NCI-H460 (cell line): ENCODE results near the gene DHRS3. TPM values are rescaled to one million over a fixed set of nuclear protein-coding genes. Genes with fewer than 3 reads are reported as not detected.

Experiments
- DNase-seq: peaks from one replicate; pipeline ENCODE4 v3.0.0-alpha.2; 2016; ENCODE audit warnings: low read depth; ENCODE audit errors: extremely low read depth
- total RNA-seq: library from RNA; depleted of rRNA; stranded (reverse); fragments of >200 nt; shearing (Covaris generic); gene quantifications from 2 replicates; pipeline ENCODE4 v1.2.3, GENCODE V29; 2014

The DHRS3 gene
- total RNA-seq, 1 experiment from 2014 or later: 19.1 TPM

- no peak for DNase-seq
Measured at GRCh38 chr1:12561121-12561520, 56.9 kb downstream of the DHRS3 start.

- no peak for DNase-seq
Measured at GRCh38 chr1:12556957-12557935, 60.8 kb downstream of the DHRS3 start.

GRCh38 chr1:12556368-12556930 is 61.6 kb downstream of the DHRS3 start:
- no peak for DNase-seq

- DNase-seq: no peak
Measured at GRCh38 chr1:12555411-12556367, 62.3 kb downstream of the DHRS3 start.

- DNase-seq: no peak
Measured at GRCh38 chr1:12554521-12555305, 63.3 kb downstream of the DHRS3 start.

- no peak for DNase-seq
Measured at GRCh38 chr1:12553963-12554362, 64.0 kb downstream of the DHRS3 start.

GRCh38 chr1:12552951-12553921 is 64.8 kb downstream of the DHRS3 start:
- DNase-seq: no peak

- no peak for DNase-seq
Measured at GRCh38 chr1:12552111-12552888, 65.7 kb downstream of the DHRS3 start.

- no peak for DNase-seq
Measured at GRCh38 chr1:12551584-12551983, 66.4 kb downstream of the DHRS3 start.

- DNase-seq: no peak
Measured at GRCh38 chr1:12549460-12550349, 68.3 kb downstream of the DHRS3 start.

- no peak for DNase-seq
Measured at GRCh38 chr1:12548973-12549459, 69.0 kb downstream of the DHRS3 start.

- DNase-seq: no peak
Measured at GRCh38 chr1:12548279-12548972, 69.6 kb downstream of the DHRS3 start.

GRCh38 chr1:12547586-12548225 is 70.3 kb downstream of the DHRS3 start:
- DNase-seq: no peak

- no peak for DNase-seq
Measured at GRCh38 chr1:12546771-12547585, 71.0 kb downstream of the DHRS3 start.

GRCh38 chr1:12544992-12545391 is 73.0 kb downstream of the DHRS3 start:
- no peak for DNase-seq
